K562 (cell line): ENCODE measurements around the gene STAT6. TPM values are rescaled to one million over a fixed set of nuclear protein-coding genes. Genes with fewer than 3 reads are reported as not detected.

ENCODE experiments used
- BCOR ChIP-seq: fragments of 450-650 bp; IDR thresholded peaks from 2 replicates; pipeline ENCODE4 v1.6.1; 2016
- CBX3 ChIP-seq, 2 experiments: IDR thresholded peaks; 1 replicate in 1 of 2; 2 replicates in 1 of 2; pipeline ENCODE4 v1.6.1; 2012; ENCODE audit warnings: inconsistent platforms in 2 of 2, low read length in 2 of 2, borderline replicate concordance in 1 of 2, control low read depth in 1 of 2
- CCNT2 ChIP-seq: IDR thresholded peaks from 2 replicates; pipeline ENCODE4 v1.6.1; 2011; ENCODE audit warnings: borderline replicate concordance, low read depth, mild to moderate bottlenecking, moderate library complexity, mixed read lengths, low read length; ENCODE audit not compliant: insufficient read length; ENCODE audit errors: extremely low read depth
- CEBPB ChIP-seq: fragments of 450-650 bp; IDR thresholded peaks from 2 replicates; pipeline ENCODE4 v1.6.1; 2016; ENCODE audit warnings: missing genetic modification characterization, missing compliant biosample characterization
- ESRRA ChIP-seq: fragments of 450-650 bp; IDR thresholded peaks from 2 replicates; pipeline ENCODE4 v1.6.1; 2014; ENCODE audit warnings: low read depth, mild to moderate bottlenecking, moderate library complexity, borderline replicate concordance
- ETV6 ChIP-seq, 3 experiments: fragments of 150-350 bp in 1 of 3; sonication (generic) in 1 of 3; formaldehyde crosslinking in 1 of 3; IDR thresholded peaks; 2 replicates each; pipeline versions ENCODE4 v1.6.1 to v1.8.0; 2014 to 2022; ENCODE audit warnings: borderline replicate concordance in 2 of 3, low read depth in 2 of 3, antibody characterized with exemption in 1 of 3, low read length in 1 of 3, mild to moderate bottlenecking in 1 of 3, missing genetic modification reagents in 1 of 3
- EWSR1 ChIP-seq: fragments of 450-650 bp; IDR thresholded peaks from 2 replicates; pipeline ENCODE4 v1.6.1; 2018; ENCODE audit warnings: borderline replicate concordance, mild to moderate bottlenecking, low read depth, moderate library complexity; ENCODE audit not compliant: partially characterized antibody
- HBP1 ChIP-seq: fragments of 450-650 bp; formaldehyde crosslinking; IDR thresholded peaks from 2 replicates; pipeline ENCODE4 v1.4.0; 2022; ENCODE audit warnings: missing genetic modification characterization
- HES1 ChIP-seq: fragments of 450-650 bp; IDR thresholded peaks from 2 replicates; pipeline ENCODE4 v1.6.1; 2016; ENCODE audit warnings: low read depth, mild to moderate bottlenecking, moderate library complexity
- NONO ChIP-seq, 2 experiments: fragments of 200-400 bp in 1 of 2; fragments of 450-650 bp in 1 of 2; formaldehyde crosslinking in 1 of 2; IDR thresholded peaks; 2 replicates each; pipeline ENCODE4 v1.6.1; 2017; ENCODE audit warnings: low read depth in 2 of 2, mild to moderate bottlenecking in 2 of 2, moderate library complexity in 2 of 2, low read length in 1 of 2
- NR0B1 ChIP-seq: fragments of 450-650 bp; IDR thresholded peaks from one replicate; pipeline ENCODE4 v1.6.1; 2018; ENCODE audit warnings: mild to moderate bottlenecking, moderate library complexity; ENCODE audit not compliant: partially characterized antibody
- POLR3G ChIP-seq: IDR thresholded peaks from 2 replicates; pipeline ENCODE4 v1.6.1; 2011; ENCODE audit not compliant: insufficient read length, insufficient replicate concordance; ENCODE audit errors: extremely low read depth
- SAP30 ChIP-seq: fragments of 200-600 bp; sonication (generic); IDR thresholded peaks from 2 replicates; pipeline ENCODE4 v1.6.1; 2012; ENCODE audit warnings: borderline replicate concordance, low read depth, mild to moderate bottlenecking, moderate library complexity, low read length, control low read depth, inconsistent platforms; ENCODE audit not compliant: insufficient read depth, poor library complexity, severe bottlenecking
- STAG1 ChIP-seq: sonication (generic); formaldehyde crosslinking; IDR thresholded peaks from 2 replicates; pipeline ENCODE4 v1.5.0; 2020; ENCODE audit warnings: missing genetic modification reagents, borderline replicate concordance
- TAF9B ChIP-seq: fragments of 450-650 bp; IDR thresholded peaks from 2 replicates; pipeline ENCODE4 v1.6.1; 2018; ENCODE audit warnings: mild to moderate bottlenecking; ENCODE audit not compliant: partially characterized antibody
- TEAD1 ChIP-seq, 2 experiments: fragments of 450-650 bp in 1 of 2; sonication (generic) in 1 of 2; formaldehyde crosslinking; IDR thresholded peaks; 2 replicates each; pipeline versions ENCODE4 v1.4.0 to v1.8.0; 2020 to 2022; ENCODE audit warnings: mild to moderate bottlenecking in 2 of 2, missing genetic modification reagents in 1 of 2
- THRAP3 ChIP-seq: fragments of 450-650 bp; IDR thresholded peaks from 2 replicates; pipeline ENCODE4 v1.6.1; 2016; ENCODE audit warnings: mild to moderate bottlenecking, inconsistent platforms, borderline replicate concordance
- USF1 ChIP-seq: sonication (generic); formaldehyde crosslinking; IDR thresholded peaks from 2 replicates; pipeline ENCODE4 v1.9.0; 2022; ENCODE audit warnings: mild to moderate bottlenecking, missing genetic modification reagents
- ZNF282 ChIP-seq: sonication (generic); formaldehyde crosslinking; IDR thresholded peaks from 2 replicates; pipeline ENCODE4 v1.8.1; 2023; ENCODE audit warnings: missing genetic modification reagents
- ZNF76 ChIP-seq: fragments of 250-450 bp; sonication (Bioruptor Pico); IDR thresholded peaks from 2 replicates; pipeline ENCODE4 v1.4.0; 2020; ENCODE audit warnings: mild to moderate bottlenecking, moderate library complexity, borderline replicate concordance
- ZZZ3 ChIP-seq: fragments of 450-650 bp; IDR thresholded peaks from 2 replicates; pipeline ENCODE4 v1.6.1; 2016; ENCODE audit warnings: antibody characterized with exemption, mild to moderate bottlenecking, moderate library complexity
- polyA plus RNA-seq, 8 experiments: library from polyadenylated mRNA; depleted of rRNA in 4 of 8; stranded (reverse) in 5 of 8; unstranded in 3 of 8; fragments of >200 nt; fragmentation: Nextera tagmentation in 2 of 8; fragmentation: Illumina TruSeq in 1 of 8; extraction: Ambion mirVana in 2 of 8; extraction: Trizol in 1 of 8; gene quantifications; 2 replicates each; pipeline versions ENCODE4 v1.2.1 to v1.2.3, GENCODE V29; 2011 to 2014; ENCODE audit warnings: inconsistent platforms in 1 of 8, missing spikeins in 1 of 8
- total RNA-seq, 7 experiments: library from RNA; depleted of rRNA in 6 of 7; stranded (reverse); fragments of >200 nt in 6 of 7; fragmentation: Illumina TruSeq in 2 of 7; extraction: Trizol in 2 of 7; gene quantifications; 2 replicates each; pipeline versions ENCODE4 v1.2.1 to v1.2.3, GENCODE V29; 2011 to 2021; ENCODE audit warnings: low replicate concordance in 1 of 7

Gene STAT6
- total and polyA plus RNA-seq, 9 of the 15 experiments (the other 6 are each of a cell fraction or from before 2014, with no cell fraction given): 2.4 to 49.5 (median 26.5) TPM

GRCh38 chr12:57088354-57089270, 22.6 kb downstream of the STAT6 start, which contains the start of gene NAB2 (continued):
- TF ChIP-seq POLR3G (no peak), THRAP3 (no peak), HBP1 (CRISPR knock-in tag) (0 out of 2 replicates have a peak, but pooled peaks have one; percentile 3), USF1 (CRISPR knock-in tag) (peak; percentile 87), CBX3 (IDR thresholded peaks at IDR 0.05; ENCODE audit: borderline replicate concordance in 1 of 2, low read length in 2 of 2) (peak in 1 of 2 experiments; percentile 47; a peak in 1 of 3 replicates), TAF9B (no peak), HES1 (no peak), ZNF282 (no peak), ESRRA (peak; percentile 34; the same call in 1 of the 2 replicates), CEBPB (tag) (peak; percentile 95), ZNF76 (no peak), TEAD1 (CRISPR knock-in tag; IDR thresholded peaks at IDR 0.05) (peak; percentile 71 to 88), SAP30 (peak; percentile 62), NONO (IDR thresholded peaks at IDR 0.05; ENCODE audit: low read depth in 2 of 2, low read length in 1 of 2) (no peak), ETV6 (IDR thresholded peaks at IDR 0.05; ENCODE audit: borderline replicate concordance in 1 of 2, low read depth in 2 of 2, low read length in 1 of 2) (no peak; a peak in 1 of 4 replicates), ETV6 (CRISPR knock-in tag; IDR thresholded peaks at IDR 0.05; ENCODE audit: borderline replicate concordance) (no peak), CCNT2 (peak; percentile 38), BCOR (no peak), STAG1 (no peak), NR0B1 (no peak), EWSR1 (no peak), ZZZ3 (no peak)
